ENCODE data around the gene NOL8.

DNA sequence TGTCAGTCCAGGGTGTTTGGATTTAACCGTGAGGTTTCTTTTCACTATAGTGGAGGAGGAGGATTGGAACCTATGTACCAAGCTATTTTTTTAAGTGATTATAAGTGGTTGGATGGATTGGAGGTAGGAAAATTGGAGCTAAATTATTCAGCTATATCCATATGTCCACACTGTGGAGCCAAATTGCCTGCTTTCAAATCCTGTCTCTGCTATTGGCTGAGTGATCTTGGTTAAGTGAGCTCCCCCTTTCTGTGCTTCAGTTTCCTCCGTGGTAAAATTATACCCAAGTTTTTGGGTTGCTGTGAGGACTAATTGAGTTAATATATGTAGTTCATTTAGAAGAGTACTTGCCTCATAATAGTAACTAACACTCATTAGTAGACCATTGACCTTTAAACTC is 3.1 kb upstream of the NOL8 start:
- TF ChIP-seq, protein P1, sequence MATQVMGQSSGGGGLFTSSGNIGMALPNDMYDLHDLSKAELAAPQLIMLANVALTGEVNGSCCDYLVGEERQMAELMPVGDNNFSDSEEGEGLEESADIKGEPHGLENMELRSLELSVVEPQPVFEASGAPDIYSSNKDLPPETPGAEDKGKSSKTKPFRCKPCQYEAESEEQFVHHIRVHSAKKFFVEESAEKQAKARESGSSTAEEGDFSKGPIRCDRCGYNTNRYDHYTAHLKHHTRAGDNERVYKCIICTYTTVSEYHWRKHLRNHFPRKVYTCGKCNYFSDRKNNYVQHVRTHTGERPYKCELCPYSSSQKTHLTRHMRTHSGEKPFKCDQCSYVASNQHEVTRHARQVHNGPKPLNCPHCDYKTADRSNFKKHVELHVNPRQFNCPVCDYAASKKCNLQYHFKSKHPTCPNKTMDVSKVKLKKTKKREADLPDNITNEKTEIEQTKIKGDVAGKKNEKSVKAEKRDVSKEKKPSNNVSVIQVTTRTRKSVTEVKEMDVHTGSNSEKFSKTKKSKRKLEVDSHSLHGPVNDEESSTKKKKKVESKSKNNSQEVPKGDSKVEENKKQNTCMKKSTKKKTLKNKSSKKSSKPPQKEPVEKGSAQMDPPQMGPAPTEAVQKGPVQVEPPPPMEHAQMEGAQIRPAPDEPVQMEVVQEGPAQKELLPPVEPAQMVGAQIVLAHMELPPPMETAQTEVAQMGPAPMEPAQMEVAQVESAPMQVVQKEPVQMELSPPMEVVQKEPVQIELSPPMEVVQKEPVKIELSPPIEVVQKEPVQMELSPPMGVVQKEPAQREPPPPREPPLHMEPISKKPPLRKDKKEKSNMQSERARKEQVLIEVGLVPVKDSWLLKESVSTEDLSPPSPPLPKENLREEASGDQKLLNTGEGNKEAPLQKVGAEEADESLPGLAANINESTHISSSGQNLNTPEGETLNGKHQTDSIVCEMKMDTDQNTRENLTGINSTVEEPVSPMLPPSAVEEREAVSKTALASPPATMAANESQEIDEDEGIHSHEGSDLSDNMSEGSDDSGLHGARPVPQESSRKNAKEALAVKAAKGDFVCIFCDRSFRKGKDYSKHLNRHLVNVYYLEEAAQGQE (IDR thresholded peaks at IDR 0.05; ENCODE audit: insufficient read depth in 1 of 2, low read depth in 2 of 2, low read length in 2 of 2), result no peak
- no peak for TF ChIP-seq POLR2AphosphoS5 (IDR thresholded peaks at IDR 0.05; ENCODE audit: low read depth, low read length)
- TF ChIP-seq TAF1 (IDR thresholded peaks at IDR 0.05; ENCODE audit: borderline replicate concordance, insufficient read depth, low read length), result no peak
